Stimulated activated effector memory CD8-positive, alpha-beta T cell treated with anti-CD3 and anti-CD28 coated beads, Interleukin-12 subunit alpha, Interleukin-12 subunit beta, amount 100 ng/mL, for 72 hours (primary cell): ENCODE measurements around the gene CTAG1B.
"Not testable (repeated sequence)": the region's sequence is repeated elsewhere in the genome, so short reads cannot be mapped to it uniquely, and the experiment has no call there.

Experiments
- ATAC-seq: fragments of 150-1000 bp; cut with Tn5 transposase; 2 replicates; pipeline ENCODE4 v1.10.0; 2021
- DNase-seq, 2 donors: peaks; one replicate each; pipeline ENCODE4 v3.0.0; 2021 to 2022; ENCODE audit warnings: low spot score in 2 of 2
- H3K27ac Mint-ChIP-seq: one replicate; pipeline ENCODE4 v1.8.0; 2022; ENCODE audit warnings: mild to moderate bottlenecking, mixed read lengths
- H3K36me3 Mint-ChIP-seq: one replicate; pipeline ENCODE4 v1.8.0; 2022; ENCODE audit warnings: mild to moderate bottlenecking, mixed read lengths
- H3K4me1 Mint-ChIP-seq: one replicate; pipeline ENCODE4 v1.8.0; 2022; ENCODE audit warnings: mixed read lengths
- H3K4me3 Mint-ChIP-seq: one replicate; pipeline ENCODE4 v1.8.0; 2022; ENCODE audit warnings: mild to moderate bottlenecking, mixed read lengths
- H3K9me3 Mint-ChIP-seq: one replicate; pipeline ENCODE4 v1.8.0; 2022; ENCODE audit warnings: mixed read lengths

Gene CTAG1B

GRCh38 chrX:154648931-154649330, 29.8 kb upstream of the CTAG1B start:
- no peak overlapping the region for H3K4me3 Mint-ChIP-seq
- no peaks in the 10 kb centered on the region for H3K36me3 Mint-ChIP-seq
- H3K4me1 Mint-ChIP-seq = no peaks in the 10 kb centered on the region
- H3K27ac Mint-ChIP-seq = no peak overlapping the region
- ATAC-seq (no peak), DNase-seq (no peak)
- no peaks in the 10 kb centered on the region for H3K9me3 Mint-ChIP-seq

- not testable (repeated sequence) for DNase-seq, H3K36me3 Mint-ChIP-seq, H3K4me1 Mint-ChIP-seq, H3K9me3 Mint-ChIP-seq, H3K27ac Mint-ChIP-seq, H3K4me3 Mint-ChIP-seq
- ATAC-seq = peak; percentile 90
Observed at GRCh38 chrX:154645745-154646378, 26.8 kb upstream of the CTAG1B start.

GRCh38 chrX:154643708-154644107, 24.6 kb upstream of the CTAG1B start:
- not testable (repeated sequence) for H3K36me3 Mint-ChIP-seq, ATAC-seq, H3K4me1 Mint-ChIP-seq, DNase-seq, H3K27ac Mint-ChIP-seq, H3K4me3 Mint-ChIP-seq, H3K9me3 Mint-ChIP-seq

GRCh38 chrX:154641740-154642139, 22.7 kb upstream of the CTAG1B start:
- not testable (repeated sequence) for H3K9me3 Mint-ChIP-seq, H3K4me3 Mint-ChIP-seq, H3K27ac Mint-ChIP-seq

GRCh38 chrX:154633661-154634060, 14.6 kb upstream of the CTAG1B start:
- not testable (repeated sequence) for H3K27ac Mint-ChIP-seq, ATAC-seq, H3K4me1 Mint-ChIP-seq, H3K36me3 Mint-ChIP-seq, H3K9me3 Mint-ChIP-seq, DNase-seq, H3K4me3 Mint-ChIP-seq

More at GRCh38 chrX:154641740-154642139, 22.7 kb upstream of the CTAG1B start:
- DNase-seq, H3K4me1 Mint-ChIP-seq, ATAC-seq, H3K36me3 Mint-ChIP-seq: not testable (repeated sequence)

- ATAC-seq, DNase-seq, H3K36me3 Mint-ChIP-seq, H3K4me3 Mint-ChIP-seq, H3K4me1 Mint-ChIP-seq, H3K9me3 Mint-ChIP-seq, H3K27ac Mint-ChIP-seq: not testable (repeated sequence)
Observed at GRCh38 chrX:154630949-154631348, 11.9 kb upstream of the CTAG1B start.

GRCh38 chrX:154628960-154629359, 9.9 kb upstream of the CTAG1B start:
- not testable (repeated sequence) for DNase-seq, H3K36me3 Mint-ChIP-seq, H3K4me1 Mint-ChIP-seq, H3K9me3 Mint-ChIP-seq, H3K4me3 Mint-ChIP-seq, H3K27ac Mint-ChIP-seq
- ATAC-seq = peak; percentile 65

- H3K9me3 Mint-ChIP-seq, H3K4me3 Mint-ChIP-seq, H3K27ac Mint-ChIP-seq, H3K36me3 Mint-ChIP-seq, DNase-seq, H3K4me1 Mint-ChIP-seq: not testable (repeated sequence)
- peak; percentile 44 for ATAC-seq
Observed at GRCh38 chrX:154620767-154621414, 1.8 kb upstream of the CTAG1B start.

GRCh38 chrX:154613586-154613985, 5.5 kb downstream of the CTAG1B start:
- H3K4me3 Mint-ChIP-seq, H3K9me3 Mint-ChIP-seq, DNase-seq, ATAC-seq, H3K4me1 Mint-ChIP-seq, H3K36me3 Mint-ChIP-seq, H3K27ac Mint-ChIP-seq: not testable (repeated sequence)

GRCh38 chrX:154611146-154611545, 7.9 kb downstream of the CTAG1B start:
- not testable (repeated sequence) for H3K27ac Mint-ChIP-seq, H3K36me3 Mint-ChIP-seq, H3K4me3 Mint-ChIP-seq, ATAC-seq, DNase-seq, H3K4me1 Mint-ChIP-seq, H3K9me3 Mint-ChIP-seq

GRCh38 chrX:154608823-154609222, 10.3 kb downstream of the CTAG1B start:
- H3K4me1 Mint-ChIP-seq, DNase-seq, H3K27ac Mint-ChIP-seq, ATAC-seq, H3K36me3 Mint-ChIP-seq, H3K9me3 Mint-ChIP-seq, H3K4me3 Mint-ChIP-seq: not testable (repeated sequence)

GRCh38 chrX:154607976-154608375, 11.1 kb downstream of the CTAG1B start:
- not testable (repeated sequence) for H3K27ac Mint-ChIP-seq, DNase-seq, H3K4me3 Mint-ChIP-seq

GRCh38 chrX:154607370-154607769, 11.7 kb downstream of the CTAG1B start:
- no peaks in the 10 kb centered on the region for H3K36me3 Mint-ChIP-seq
- no peak overlapping the region for H3K27ac Mint-ChIP-seq
- peaks cover 9% of the 10 kb centered on the region for H3K4me1 Mint-ChIP-seq

More at GRCh38 chrX:154607976-154608375, 11.1 kb downstream of the CTAG1B start:
- not testable (repeated sequence) for H3K9me3 Mint-ChIP-seq, H3K4me1 Mint-ChIP-seq, ATAC-seq, H3K36me3 Mint-ChIP-seq

GRCh38 chrX:154605566-154605965, 13.5 kb downstream of the CTAG1B start:
- no peak for ATAC-seq
- H3K9me3 Mint-ChIP-seq = no peaks in the 10 kb centered on the region

More at GRCh38 chrX:154607370-154607769, 11.7 kb downstream of the CTAG1B start:
- H3K9me3 Mint-ChIP-seq = no peaks in the 10 kb centered on the region
- ATAC-seq (no peak), DNase-seq (no peak)
- no peak overlapping the region for H3K4me3 Mint-ChIP-seq

GRCh38 chrX:154603438-154604430, 15.3 kb downstream of the CTAG1B start:
- ATAC-seq (no peak), DNase-seq (no peak)
- H3K9me3 Mint-ChIP-seq = no peaks in the 10 kb centered on the region
- no peaks in the 10 kb centered on the region for H3K36me3 Mint-ChIP-seq
- H3K4me3 Mint-ChIP-seq = no peak overlapping the region
- H3K27ac Mint-ChIP-seq = no peak overlapping the region
- H3K4me1 Mint-ChIP-seq = peaks cover 20% of the 10 kb centered on the region

More at GRCh38 chrX:154605566-154605965, 13.5 kb downstream of the CTAG1B start:
- Mint-ChIP-seq H3K36me3 (no peaks in the 10 kb centered on the region), H3K27ac (no peak overlapping the region), H3K4me3 (no peak overlapping the region), H3K4me1 (peaks cover 9% of the 10 kb centered on the region)
- DNase-seq = no peak
